T1000 (cell line): ENCODE data around the gene PRDX3.

Experiments used
- DNase-seq: peaks from one replicate; lab custom pipeline; 2025; ENCODE audit warnings: mixed read lengths; lab: John Stamatoyannopoulos, UW

The PRDX3 gene

DNA sequence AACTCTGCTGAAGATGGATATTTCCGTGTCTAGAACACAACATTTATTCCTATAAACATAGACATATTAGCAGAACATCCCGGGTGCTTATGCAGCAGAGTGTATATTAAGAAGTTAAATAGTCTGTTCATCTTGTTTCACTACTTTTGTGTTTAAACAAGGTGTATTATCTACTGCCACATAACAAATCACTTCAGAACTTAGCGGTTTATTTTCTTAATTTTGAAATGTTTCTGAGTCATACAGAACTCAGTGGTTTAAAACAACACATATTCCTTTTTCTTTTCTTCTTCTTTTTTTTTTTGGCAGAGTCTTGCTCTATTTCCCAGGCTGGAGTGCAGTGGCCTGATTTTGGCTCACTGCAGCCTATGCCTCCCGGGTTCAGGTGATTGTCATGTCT, 48.9 kb downstream of the PRDX3 start:
- DNase-seq, result no peak

DNA sequence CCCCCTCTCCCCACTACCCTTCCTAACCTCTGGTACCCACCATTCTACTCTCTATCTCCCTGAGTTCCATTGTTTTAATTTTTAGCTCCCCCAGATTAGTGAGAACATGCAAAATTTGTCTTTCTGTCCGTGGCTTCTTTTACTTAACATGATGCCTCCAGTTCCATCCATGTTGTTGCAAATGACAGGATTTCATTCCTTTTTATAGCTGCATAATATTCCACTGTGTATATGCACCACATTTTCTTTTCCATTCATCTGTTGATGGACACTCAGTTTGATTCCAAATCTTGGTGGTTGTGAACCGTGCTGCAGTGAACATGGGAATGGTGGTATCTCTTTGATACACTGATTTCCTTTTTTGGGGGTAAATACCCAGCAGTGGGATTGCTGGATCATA, 52.7 kb downstream of the PRDX3 start:
- DNase-seq, result no peak

DNA sequence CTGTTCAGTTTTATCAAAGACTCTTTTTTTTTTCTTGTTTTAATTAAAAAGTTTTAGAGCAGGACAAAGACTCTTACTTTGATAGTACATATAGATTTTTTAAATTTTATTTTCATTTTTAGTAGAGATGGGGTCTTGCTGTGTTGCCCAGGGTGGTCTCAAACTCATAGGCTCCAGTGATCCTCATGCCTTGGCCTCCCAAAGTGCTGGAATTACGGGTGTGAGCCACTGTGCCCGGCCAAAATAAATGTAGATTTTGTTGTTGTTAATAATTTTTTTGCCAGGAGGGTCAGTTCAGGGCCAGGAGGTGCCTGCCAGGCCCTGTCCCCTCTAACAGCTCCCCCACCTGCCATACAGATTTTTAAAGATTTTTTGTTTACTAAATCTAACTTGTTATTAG, 57.7 kb downstream of the PRDX3 start:
- DNase-seq, result no peak

DNA sequence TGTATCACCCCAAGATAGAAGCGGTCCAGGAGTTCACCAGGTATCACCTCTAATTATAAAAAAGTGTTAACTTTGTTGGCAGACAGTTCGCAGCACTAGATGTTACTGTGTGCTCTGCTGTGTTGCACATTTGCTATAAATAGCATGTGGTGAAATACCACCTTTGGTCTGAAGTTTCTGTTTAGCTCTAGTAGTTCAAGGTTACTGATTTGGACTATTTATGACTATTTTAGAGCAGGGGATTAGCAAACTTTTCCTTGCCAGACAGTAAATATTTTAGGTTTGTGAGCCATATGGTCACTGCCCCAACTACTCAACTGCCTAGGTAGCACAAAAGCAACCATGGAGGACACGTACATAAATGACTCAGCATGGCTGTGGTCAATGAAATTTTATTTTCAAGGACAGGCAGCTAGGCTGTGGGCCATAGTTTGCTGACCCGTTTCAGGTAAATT, 58.2 kb downstream of the PRDX3 start:
- no peak for DNase-seq

DNA sequence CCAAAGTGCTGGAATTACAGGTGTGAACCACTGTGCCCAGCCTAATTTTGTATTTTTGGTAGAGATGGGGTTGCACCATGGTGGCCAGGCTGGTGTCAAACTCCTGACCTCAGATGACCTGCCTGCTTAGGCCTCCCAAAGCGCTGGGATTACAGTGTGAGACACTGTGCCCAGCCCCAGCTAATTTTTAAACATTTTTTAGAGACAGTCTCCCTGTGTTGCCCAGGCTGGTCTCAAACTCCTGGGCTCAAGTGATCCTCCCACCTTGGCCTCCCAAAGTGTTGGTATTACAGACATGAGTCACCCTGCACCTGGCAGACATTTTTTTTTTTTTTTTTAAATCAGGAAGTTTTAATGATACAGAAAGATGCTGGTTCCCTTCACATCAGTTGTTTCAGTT, 59.2 kb downstream of the PRDX3 start:
- DNase-seq, result no peak

DNA sequence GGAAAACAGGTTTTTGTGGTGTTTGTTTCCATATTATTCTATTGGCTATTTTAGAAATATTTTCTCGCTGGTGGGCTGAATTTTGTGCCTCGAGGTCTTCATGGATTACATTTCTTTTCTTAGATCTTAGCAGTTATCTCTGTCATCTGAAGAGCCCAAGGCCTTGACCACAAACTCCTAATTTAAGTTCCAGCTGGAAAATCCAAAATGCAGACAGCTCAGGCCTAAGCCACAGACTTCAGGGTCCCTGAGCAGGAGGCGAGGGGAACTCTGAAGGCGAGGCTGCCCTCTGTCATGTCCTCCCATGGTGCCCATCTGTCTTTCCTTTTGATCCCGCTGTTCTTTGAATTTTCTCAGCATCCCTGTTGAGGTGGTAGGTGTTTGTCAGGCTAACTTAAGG, 60.4 kb downstream of the PRDX3 start:
- no peak for DNase-seq
